Large intestine (tissue), 3 donors: ENCODE measurements around the gene KRTAP9-1. TPM values are rescaled to one million over a fixed set of nuclear protein-coding genes. Genes with fewer than 3 reads are reported as not detected.

Experiments used
- DNase-seq, 2 donors: peaks; one replicate each; pipeline versions ENCODE4 v3.0.0 to v3.0.0-alpha.2; 2013
- H3K27ac ChIP-seq: one replicate; pipeline ENCODE4 v1.5.1; 2013; ENCODE audit warnings: low read length
- H3K27me3 ChIP-seq: 2 replicates; pipeline ENCODE4 v1.6.1; 2013; ENCODE audit warnings: low read length; ENCODE audit not compliant: control insufficient read depth, insufficient read depth
- H3K36me3 ChIP-seq: 2 replicates; pipeline ENCODE4 v1.6.1; 2013; ENCODE audit warnings: low read length; ENCODE audit not compliant: control insufficient read depth, insufficient read depth
- H3K4me1 ChIP-seq: one replicate; pipeline ENCODE4 v1.6.1; 2013; ENCODE audit warnings: low read length; ENCODE audit not compliant: control insufficient read depth, insufficient read depth
- H3K4me3 ChIP-seq: one replicate; pipeline ENCODE4 v1.5.1; 2013; ENCODE audit warnings: low read length
- H3K9me3 ChIP-seq: one replicate; pipeline ENCODE4 v1.6.1; 2013; ENCODE audit warnings: mild to moderate bottlenecking, low read depth, low read length, moderate library complexity; ENCODE audit not compliant: control insufficient read depth
- WGBS: methylation state at CpG from one replicate; pipeline ENCODE4 v1.1.5; 2013; ENCODE audit warnings: low lambda C conversion rate; ENCODE audit not compliant: insufficient coverage; 5-methylcytosine and 5-hydroxymethylcytosine counted together
- polyA plus RNA-seq: library from polyadenylated mRNA; unstranded; fragments of 120-200 nt; gene quantifications from one replicate; pipeline ENCODE4 v1.2.1, GENCODE V29; 2013

KRTAP9-1 gene
- polyA plus RNA-seq, 1 donor = not detected

DNA sequence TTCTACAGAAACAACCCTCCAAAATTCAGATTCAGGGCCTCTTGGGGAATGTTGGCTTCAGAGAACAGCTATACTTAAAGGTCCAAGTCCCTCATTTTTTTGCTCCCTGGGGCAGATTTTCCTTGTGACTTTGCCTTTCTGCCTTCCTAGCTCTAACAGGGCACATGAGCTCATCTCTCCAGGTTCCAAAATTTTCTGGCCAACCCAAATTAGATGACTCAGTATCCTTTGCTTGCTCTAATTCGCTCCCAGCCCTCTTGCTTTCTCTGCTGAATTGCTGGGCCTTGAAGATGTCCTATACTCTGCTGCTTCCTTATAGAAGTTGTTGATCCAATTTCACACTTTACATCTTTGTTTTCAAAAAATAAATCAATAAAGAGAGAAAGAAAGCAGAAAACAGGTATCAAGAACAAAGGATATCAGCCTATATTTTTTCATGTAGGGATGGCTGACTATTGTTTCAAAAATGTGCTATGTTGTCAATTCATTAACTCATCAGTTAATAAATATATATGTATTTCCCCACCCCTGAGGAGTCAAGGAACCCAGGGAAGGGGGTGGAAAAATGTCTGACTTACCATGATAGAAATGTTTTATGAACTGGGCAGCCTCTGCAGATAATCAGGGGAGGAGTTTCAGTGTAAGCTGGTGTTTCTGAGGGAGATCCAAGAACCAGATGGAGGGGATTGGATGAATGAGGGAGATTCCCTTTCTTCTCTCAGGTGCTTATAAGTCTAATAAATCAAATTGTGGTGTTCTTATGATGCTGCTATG lies 10.7 kb upstream of the KRTAP9-1 start:
- Histone ChIP-seq H3K36me3 (no peaks in the 10 kb centered on the region), H3K4me1 (peaks cover 6% of the 10 kb centered on the region), H3K9me3 (no peaks in the 10 kb centered on the region), H3K4me3 (no peak overlapping the region), H3K27ac (no peak overlapping the region), H3K27me3 (peaks cover 49% of the 10 kb centered on the region)
- DNase-seq = no peak
- 100% methylated on average over 1 of the region's 1 CpG for WGBS

GRCh38 chr17:41184480-41184961 lies 5.2 kb upstream of the KRTAP9-1 start, which contains the start of gene KRTAP4-1:
KRTAP4-1 (minus strand) TSS chr17:41184911; CDS start chr17:41184854, 57 bp downstream.
- WGBS = no CpG with 5 or more reads among the region's 9 CpGs
- Histone ChIP-seq H3K36me3 (no peaks in the 10 kb centered on the region), H3K4me1 (peaks cover 6% of the 10 kb centered on the region), H3K4me3 (no peak within 1 kb of the TSS), H3K9me3 (peaks cover 2% of the 10 kb centered on the region), H3K27ac (no peak within 1 kb of the TSS), H3K27me3 (peaks cover 37% of the 10 kb centered on the region)
- no peak for DNase-seq

DNA sequence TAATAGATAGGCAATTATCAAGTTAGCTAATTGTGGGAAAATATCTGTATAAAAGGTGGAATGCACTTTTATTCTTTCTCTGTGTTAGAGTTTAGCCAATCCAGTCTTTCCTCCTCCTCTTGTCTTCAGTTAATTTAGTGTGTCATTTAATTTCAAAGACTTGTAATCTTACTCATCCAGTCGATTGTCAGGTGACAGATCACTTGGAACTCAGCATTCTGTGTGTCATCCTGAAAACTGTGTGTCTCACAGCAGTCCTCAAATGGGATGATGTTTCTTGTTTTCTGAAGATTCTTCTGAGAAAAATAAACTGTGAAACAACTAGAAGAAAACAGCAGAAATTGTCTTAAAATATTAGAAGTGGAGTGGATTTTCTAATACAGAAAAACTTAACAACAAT lies 4.7 kb upstream of the KRTAP9-1 start:
- peaks cover 36% of the 10 kb centered on the region for H3K27me3 ChIP-seq
- H3K27ac ChIP-seq = no peak overlapping the region
- no peak overlapping the region for H3K4me3 ChIP-seq
- peaks cover 2% of the 10 kb centered on the region for H3K9me3 ChIP-seq
- H3K4me1 ChIP-seq = peaks cover 6% of the 10 kb centered on the region
- no CpG with 5 or more reads among the region's 1 CpG for WGBS
- H3K36me3 ChIP-seq = no peaks in the 10 kb centered on the region
- no peak for DNase-seq

GRCh38 chr17:41186872-41187271 lies 2.8 kb upstream of the KRTAP9-1 start:
- Histone ChIP-seq H3K27me3 (peaks cover 36% of the 10 kb centered on the region), H3K4me1 (peaks cover 6% of the 10 kb centered on the region), H3K9me3 (peaks cover 2% of the 10 kb centered on the region), H3K27ac (no peak overlapping the region), H3K36me3 (no peaks in the 10 kb centered on the region), H3K4me3 (no peak overlapping the region)
- WGBS = no CpG with 5 or more reads among the region's 2 CpGs
- DNase-seq = no peak

DNA sequence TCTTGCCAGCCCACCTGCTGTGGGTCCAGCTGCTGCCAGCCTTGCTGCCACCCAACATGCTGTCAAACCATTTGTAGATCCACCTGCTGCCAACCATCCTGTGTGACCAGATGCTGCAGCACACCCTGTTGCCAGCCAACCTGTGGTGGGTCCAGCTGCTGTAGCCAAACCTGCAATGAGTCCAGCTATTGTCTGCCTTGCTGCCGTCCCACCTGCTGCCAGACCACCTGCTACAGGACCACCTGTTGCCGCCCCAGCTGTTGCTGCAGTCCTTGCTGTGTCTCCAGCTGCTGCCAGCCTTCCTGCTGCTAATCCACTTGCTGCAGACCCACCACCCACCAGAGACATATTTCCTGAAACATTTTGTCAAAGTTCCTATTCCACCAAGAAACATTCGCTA lies 641 bp downstream of the KRTAP9-1 start:
- no peaks in the 10 kb centered on the region for H3K36me3 ChIP-seq
- WGBS = no CpG with 5 or more reads among the region's 3 CpGs
- H3K27ac ChIP-seq = no peak overlapping the region
- no peak for DNase-seq
- no peaks in the 10 kb centered on the region for H3K4me1 ChIP-seq
- H3K9me3 ChIP-seq = peaks cover 1% of the 10 kb centered on the region
- peaks cover 28% of the 10 kb centered on the region for H3K27me3 ChIP-seq
- H3K4me3 ChIP-seq = no peak overlapping the region

DNA sequence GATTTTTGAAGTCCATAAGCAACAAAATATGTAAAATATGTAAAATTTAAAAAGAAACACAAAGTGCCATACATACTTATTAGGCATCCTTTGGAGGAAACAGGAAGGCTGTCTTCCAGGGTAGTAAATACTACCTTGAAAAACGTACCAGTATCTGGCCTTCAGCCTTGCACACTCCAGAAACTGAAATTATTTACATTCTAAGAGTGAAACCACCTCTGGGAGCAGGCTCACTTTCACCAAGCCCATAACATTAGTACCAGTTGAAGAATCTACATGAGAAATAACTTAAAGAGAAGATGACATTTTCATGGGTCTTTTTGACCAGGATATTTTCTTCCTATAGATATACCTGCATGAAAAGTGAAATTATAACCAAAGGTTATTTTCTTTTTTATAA lies 6.4 kb downstream of the KRTAP9-1 start:
- no CpG with 5 or more reads among the region's 1 CpG for WGBS
- H3K9me3 ChIP-seq = no peaks in the 10 kb centered on the region

DNA sequence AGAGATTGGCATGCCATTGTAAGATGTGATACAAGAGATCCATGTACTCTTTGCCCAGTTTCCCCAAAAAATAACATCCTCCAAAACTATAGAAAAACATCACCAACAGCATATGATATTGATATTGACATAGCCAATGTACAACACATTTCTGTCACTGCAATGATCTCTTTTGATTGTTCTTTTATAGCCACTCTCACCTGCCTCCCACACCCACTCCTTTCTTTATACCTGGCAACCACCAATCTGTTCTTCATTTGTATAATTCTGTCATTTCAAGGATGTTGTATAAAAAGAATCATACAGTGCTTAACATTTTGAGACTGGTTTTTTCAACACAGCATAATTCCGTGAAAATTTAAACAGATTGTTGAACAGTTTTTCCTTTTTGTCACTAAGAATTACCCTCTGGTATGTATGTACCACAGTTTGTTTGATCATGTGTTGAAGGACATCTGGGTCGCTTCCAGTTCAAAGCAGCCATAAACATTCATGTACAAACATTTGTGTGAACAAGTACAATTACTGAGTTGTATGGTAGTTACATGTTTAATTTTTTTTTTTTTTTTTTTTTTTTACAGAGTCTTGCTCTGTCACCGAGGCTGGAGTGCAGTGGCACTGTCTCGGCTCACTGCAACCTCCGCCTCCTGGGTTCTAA lies 9.9 kb downstream of the KRTAP9-1 start:
- WGBS = no CpG with 5 or more reads among the region's 5 CpGs
- Histone ChIP-seq H3K4me3 (no peak overlapping the region), H3K9me3 (no peaks in the 10 kb centered on the region), H3K27ac (no peak overlapping the region), H3K4me1 (no peaks in the 10 kb centered on the region), H3K36me3 (no peaks in the 10 kb centered on the region), H3K27me3 (no peaks in the 10 kb centered on the region)
- DNase-seq = no peak

More for the DNA sequence above, 6.4 kb downstream of the KRTAP9-1 start:
- Histone ChIP-seq H3K27me3 (peaks cover 4% of the 10 kb centered on the region), H3K27ac (no peak overlapping the region), H3K4me1 (no peaks in the 10 kb centered on the region), H3K4me3 (no peak overlapping the region), H3K36me3 (no peaks in the 10 kb centered on the region)
- no peak for DNase-seq

- DNase-seq = no peak
These were observed 22.3 kb downstream of the KRTAP9-1 start for GRCh38 chr17:41211845-41212466.

GRCh38 chr17:41212524-41213169 lies 23.0 kb downstream of the KRTAP9-1 start:
- H3K27me3 ChIP-seq = peaks cover 10% of the 10 kb centered on the region
- no peak overlapping the region for H3K27ac ChIP-seq
- no peaks in the 10 kb centered on the region for H3K4me1 ChIP-seq
- H3K36me3 ChIP-seq = no peaks in the 10 kb centered on the region
- H3K9me3 ChIP-seq = no peaks in the 10 kb centered on the region
- WGBS = no CpG with 5 or more reads among the region's 7 CpGs
- DNase-seq = no peak
- H3K4me3 ChIP-seq = no peak overlapping the region

More at GRCh38 chr17:41211845-41212466, 22.3 kb downstream of the KRTAP9-1 start:
- H3K4me1 ChIP-seq = no peaks in the 10 kb centered on the region
- H3K27me3 ChIP-seq = peaks cover 10% of the 10 kb centered on the region
- H3K4me3 ChIP-seq = no peak overlapping the region
- no CpG with 5 or more reads among the region's 1 CpG for WGBS
- H3K36me3 ChIP-seq = no peaks in the 10 kb centered on the region
- H3K27ac ChIP-seq = no peak overlapping the region
- H3K9me3 ChIP-seq = no peaks in the 10 kb centered on the region

DNA sequence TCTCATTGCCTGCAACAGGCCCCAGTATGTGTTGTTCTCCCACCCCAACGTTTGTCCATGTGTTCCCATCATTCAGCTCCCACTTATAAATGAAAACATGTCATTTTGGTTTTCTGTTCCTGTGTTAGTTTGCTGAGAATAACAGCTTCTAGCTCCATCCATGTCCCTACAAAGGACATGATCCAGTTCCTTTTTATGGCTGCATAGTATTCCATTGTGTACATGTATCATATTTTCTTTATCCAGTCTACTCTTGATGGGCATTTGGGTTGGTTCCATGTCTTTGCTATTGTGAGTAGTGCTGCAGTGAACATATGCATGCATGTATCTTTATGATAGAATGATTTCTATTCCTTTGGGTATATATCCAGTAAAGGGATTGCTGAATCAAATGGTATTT lies 26.0 kb downstream of the KRTAP9-1 start:
- no peak for DNase-seq
- WGBS = no CpG with 5 or more reads among the region's 1 CpG
- Histone ChIP-seq H3K27me3 (peaks cover 3% of the 10 kb centered on the region), H3K36me3 (no peaks in the 10 kb centered on the region), H3K4me3 (no peak overlapping the region), H3K9me3 (no peaks in the 10 kb centered on the region), H3K27ac (no peak overlapping the region), H3K4me1 (no peaks in the 10 kb centered on the region)
